Measurements from ENCODE around the gene CBY1. TPM values are rescaled to one million over a fixed set of nuclear protein-coding genes. Genes with fewer than 3 reads are reported as not detected.

The CBY1 gene
- polyA plus RNA-seq, 1 of the 3 experiments (the other 2 are of a cell fraction) = 21.8 TPM

DNA sequence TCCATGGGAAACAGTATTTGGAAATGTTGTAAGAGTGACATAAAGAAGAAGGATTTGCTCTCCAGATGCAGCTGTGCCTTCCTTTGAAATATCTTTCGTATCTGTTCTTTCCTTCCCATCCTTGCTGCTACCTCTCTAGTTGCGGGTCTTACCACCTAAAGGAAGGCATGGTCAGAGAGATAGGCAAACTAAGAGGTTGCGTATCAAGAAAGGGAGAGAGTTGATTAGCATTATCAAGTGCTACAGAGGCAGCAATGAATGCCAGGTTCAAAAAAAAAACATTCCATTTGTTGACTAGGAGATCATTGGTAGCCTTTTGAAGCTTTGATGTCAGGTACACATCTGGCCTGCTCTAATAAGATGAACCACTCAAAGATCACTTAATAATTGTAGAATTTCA is 53.9 kb downstream of the CBY1 start:
- Histone ChIP-seq H2AFZ (ENCODE audit: low read depth) (no peak overlapping the region), H3K27me3 (ENCODE audit: insufficient read depth) (no peaks in the 10 kb centered on the region), H3K9me2 (no peaks in the 10 kb centered on the region), H3K9me3 (no peaks in the 10 kb centered on the region), H3K9ac (no peak overlapping the region), H3K4me1 (ENCODE audit: control insufficient read depth in 1 of 2, insufficient read depth in 2 of 2, low read depth in 1 of 2, low read length in 1 of 2) (peaks cover 0 to 3% of the 10 kb centered on the region in 2 experiments; a peak in 1 of 4 replicates), H3K4me2 (no peak overlapping the region), H4K20me1 (ENCODE audit: insufficient read depth) (peaks cover 21% of the 10 kb centered on the region; the same call in 1 of the 2 replicates), H3K36me3 (replicated peaks in 1 of 2; ENCODE audit: control insufficient read depth in 1 of 2, insufficient read depth in 2 of 2, low read length in 1 of 2) (peaks cover 0 to 3% of the 10 kb centered on the region in 2 experiments), H3K27ac (ENCODE audit: low read depth in 2 of 2, low read length in 1 of 2) (no peak overlapping the region), H3K4me3 (ENCODE audit: low read depth in 2 of 2, low read length in 1 of 2) (no peak overlapping the region), H3K79me2 (ENCODE audit: insufficient read depth) (peaks cover 89% of the 10 kb centered on the region), H3F3A (replicated peaks; ENCODE audit: insufficient read depth) (no peaks in the 10 kb centered on the region)
- no peak for DNase-seq
- whole genome bisulfite sequencing (ENCODE audit: low lambda C conversion rate) = 88% methylated on average over 3 of the region's 3 CpGs
- ChIA-PET POLR2A (no interaction called here), CTCF (no interaction called here)
- TF ChIP-seq RCOR1 (IDR thresholded peaks at IDR 0.05; ENCODE audit: low read length) = no peak
- TF ChIP-seq TAF1 (IDR thresholded peaks at IDR 0.05; ENCODE audit: borderline replicate concordance, low read depth, low read length) = no peak
- TF ChIP-seq SIN3A (IDR thresholded peaks at IDR 0.05; ENCODE audit: borderline replicate concordance, low read depth, low read length) = no peak
- TF ChIP-seq TEAD4 (IDR thresholded peaks at IDR 0.05; ENCODE audit: borderline replicate concordance, insufficient read depth) = no peak
- TF ChIP-seq, protein P1, sequence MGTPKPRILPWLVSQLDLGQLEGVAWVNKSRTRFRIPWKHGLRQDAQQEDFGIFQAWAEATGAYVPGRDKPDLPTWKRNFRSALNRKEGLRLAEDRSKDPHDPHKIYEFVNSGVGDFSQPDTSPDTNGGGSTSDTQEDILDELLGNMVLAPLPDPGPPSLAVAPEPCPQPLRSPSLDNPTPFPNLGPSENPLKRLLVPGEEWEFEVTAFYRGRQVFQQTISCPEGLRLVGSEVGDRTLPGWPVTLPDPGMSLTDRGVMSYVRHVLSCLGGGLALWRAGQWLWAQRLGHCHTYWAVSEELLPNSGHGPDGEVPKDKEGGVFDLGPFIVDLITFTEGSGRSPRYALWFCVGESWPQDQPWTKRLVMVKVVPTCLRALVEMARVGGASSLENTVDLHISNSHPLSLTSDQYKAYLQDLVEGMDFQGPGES (IDR thresholded peaks at IDR 0.05; ENCODE audit: low read depth, low read length) = no peak
- TF ChIP-seq, protein P2, sequence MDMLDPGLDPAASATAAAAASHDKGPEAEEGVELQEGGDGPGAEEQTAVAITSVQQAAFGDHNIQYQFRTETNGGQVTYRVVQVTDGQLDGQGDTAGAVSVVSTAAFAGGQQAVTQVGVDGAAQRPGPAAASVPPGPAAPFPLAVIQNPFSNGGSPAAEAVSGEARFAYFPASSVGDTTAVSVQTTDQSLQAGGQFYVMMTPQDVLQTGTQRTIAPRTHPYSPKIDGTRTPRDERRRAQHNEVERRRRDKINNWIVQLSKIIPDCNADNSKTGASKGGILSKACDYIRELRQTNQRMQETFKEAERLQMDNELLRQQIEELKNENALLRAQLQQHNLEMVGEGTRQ (IDR thresholded peaks at IDR 0.05; ENCODE audit: borderline replicate concordance, low read depth, low read length) = no peak
- TF ChIP-seq, protein P3, sequence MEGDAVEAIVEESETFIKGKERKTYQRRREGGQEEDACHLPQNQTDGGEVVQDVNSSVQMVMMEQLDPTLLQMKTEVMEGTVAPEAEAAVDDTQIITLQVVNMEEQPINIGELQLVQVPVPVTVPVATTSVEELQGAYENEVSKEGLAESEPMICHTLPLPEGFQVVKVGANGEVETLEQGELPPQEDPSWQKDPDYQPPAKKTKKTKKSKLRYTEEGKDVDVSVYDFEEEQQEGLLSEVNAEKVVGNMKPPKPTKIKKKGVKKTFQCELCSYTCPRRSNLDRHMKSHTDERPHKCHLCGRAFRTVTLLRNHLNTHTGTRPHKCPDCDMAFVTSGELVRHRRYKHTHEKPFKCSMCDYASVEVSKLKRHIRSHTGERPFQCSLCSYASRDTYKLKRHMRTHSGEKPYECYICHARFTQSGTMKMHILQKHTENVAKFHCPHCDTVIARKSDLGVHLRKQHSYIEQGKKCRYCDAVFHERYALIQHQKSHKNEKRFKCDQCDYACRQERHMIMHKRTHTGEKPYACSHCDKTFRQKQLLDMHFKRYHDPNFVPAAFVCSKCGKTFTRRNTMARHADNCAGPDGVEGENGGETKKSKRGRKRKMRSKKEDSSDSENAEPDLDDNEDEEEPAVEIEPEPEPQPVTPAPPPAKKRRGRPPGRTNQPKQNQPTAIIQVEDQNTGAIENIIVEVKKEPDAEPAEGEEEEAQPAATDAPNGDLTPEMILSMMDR (IDR thresholded peaks at IDR 0.05) = no peak
- TF ChIP-seq EZH2phosphoT487 (IDR thresholded peaks at IDR 0.05; ENCODE audit: borderline replicate concordance, low read depth) = no peak
- TF ChIP-seq EP300 (IDR thresholded peaks at IDR 0.05; ENCODE audit: borderline replicate concordance in 1 of 2, low read depth in 1 of 2, low read length in 1 of 2) = no peak

DNA sequence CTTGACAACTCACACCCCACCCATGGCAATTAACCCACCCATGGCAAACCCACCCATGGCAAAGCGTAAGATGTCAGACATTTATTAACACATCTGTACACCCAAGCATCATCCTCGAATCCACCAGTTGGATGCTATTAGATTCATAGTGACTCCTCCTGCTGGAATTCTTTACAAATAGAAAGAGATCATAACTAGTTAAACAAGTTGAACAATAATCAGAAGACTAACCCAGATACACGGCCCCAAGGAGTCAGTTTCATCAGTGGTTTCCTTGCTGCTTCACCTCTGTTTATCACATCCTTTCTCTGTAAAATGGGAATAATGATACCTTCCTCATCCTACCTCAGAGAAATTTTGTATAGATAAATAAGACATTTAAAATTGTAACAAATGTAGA is 54.4 kb downstream of the CBY1 start:
- peaks cover 91% of the 10 kb centered on the region for H3K79me2 ChIP-seq (ENCODE audit: insufficient read depth)
- no peak overlapping the region for H2AFZ ChIP-seq (ENCODE audit: low read depth)
- POLR2A ChIA-PET = no interaction called here
- no peak overlapping the region for H3K27ac ChIP-seq (ENCODE audit: low read depth in 2 of 2, low read length in 1 of 2)
- 93% methylated on average over 2 of the region's 3 CpGs for WGBS (ENCODE audit: low lambda C conversion rate)
- peaks cover 21% of the 10 kb centered on the region; the same call in 1 of the 2 replicates for H4K20me1 ChIP-seq (ENCODE audit: insufficient read depth)
- H3K9me3 ChIP-seq = no peaks in the 10 kb centered on the region
- H3K4me3 ChIP-seq (ENCODE audit: low read depth in 2 of 2, low read length in 1 of 2) = no peak overlapping the region
- CTCF ChIA-PET = no interaction called here
- H3K9ac ChIP-seq = no peak overlapping the region
- H3K27me3 ChIP-seq (ENCODE audit: insufficient read depth) = no peaks in the 10 kb centered on the region
- no peak overlapping the region for H3K4me2 ChIP-seq
- no peaks in the 10 kb centered on the region for H3F3A ChIP-seq (replicated peaks; ENCODE audit: insufficient read depth)
- DNase-seq = no peak
- H3K9me2 ChIP-seq = no peaks in the 10 kb centered on the region
- peaks cover 0 to 3% of the 10 kb centered on the region in 2 experiments; a peak in 1 of 4 replicates for H3K4me1 ChIP-seq (ENCODE audit: control insufficient read depth in 1 of 2, insufficient read depth in 2 of 2, low read depth in 1 of 2, low read length in 1 of 2)
- H3K36me3 ChIP-seq (replicated peaks in 1 of 2; ENCODE audit: control insufficient read depth in 1 of 2, insufficient read depth in 2 of 2, low read length in 1 of 2) = peaks cover 0 to 3% of the 10 kb centered on the region in 2 experiments
- TF ChIP-seq NFIC (IDR thresholded peaks at IDR 0.05; ENCODE audit: borderline replicate concordance) = no peak
- no peak for TF ChIP-seq SMC3 (IDR thresholded peaks at IDR 0.05; ENCODE audit: low read depth, low read length)
- TF ChIP-seq NRF1 (IDR thresholded peaks at IDR 0.05; ENCODE audit: low read depth, low read length) = no peak
- TF ChIP-seq JUND (IDR thresholded peaks at IDR 0.05) = no peak
- no peak for TF ChIP-seq YY1 (IDR thresholded peaks at IDR 0.05; ENCODE audit: low read depth)
- no peak for TF ChIP-seq MXI1 (IDR thresholded peaks at IDR 0.05; ENCODE audit: low read depth, low read length)
- TF ChIP-seq, protein P4, sequence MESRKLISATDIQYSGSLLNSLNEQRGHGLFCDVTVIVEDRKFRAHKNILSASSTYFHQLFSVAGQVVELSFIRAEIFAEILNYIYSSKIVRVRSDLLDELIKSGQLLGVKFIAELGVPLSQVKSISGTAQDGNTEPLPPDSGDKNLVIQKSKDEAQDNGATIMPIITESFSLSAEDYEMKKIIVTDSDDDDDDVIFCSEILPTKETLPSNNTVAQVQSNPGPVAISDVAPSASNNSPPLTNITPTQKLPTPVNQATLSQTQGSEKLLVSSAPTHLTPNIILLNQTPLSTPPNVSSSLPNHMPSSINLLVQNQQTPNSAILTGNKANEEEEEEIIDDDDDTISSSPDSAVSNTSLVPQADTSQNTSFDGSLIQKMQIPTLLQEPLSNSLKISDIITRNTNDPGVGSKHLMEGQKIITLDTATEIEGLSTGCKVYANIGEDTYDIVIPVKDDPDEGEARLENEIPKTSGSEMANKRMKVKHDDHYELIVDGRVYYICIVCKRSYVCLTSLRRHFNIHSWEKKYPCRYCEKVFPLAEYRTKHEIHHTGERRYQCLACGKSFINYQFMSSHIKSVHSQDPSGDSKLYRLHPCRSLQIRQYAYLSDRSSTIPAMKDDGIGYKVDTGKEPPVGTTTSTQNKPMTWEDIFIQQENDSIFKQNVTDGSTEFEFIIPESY (IDR thresholded peaks at IDR 0.05; ENCODE audit: borderline replicate concordance, low read depth) = no peak

Data from SK-N-SH (cell line).